ENCODE data around the gene HEPN1.
"Not testable (repeated sequence)": the region's sequence is repeated elsewhere in the genome, so short reads cannot be mapped to it uniquely, and the experiment has no call there.

The HEPN1 gene

GRCh38 chr11:124944565-124944964 lies 25.5 kb downstream of the HEPN1 start:
- DNase-seq = no peak

GRCh38 chr11:124945826-124946225 lies 26.8 kb downstream of the HEPN1 start:
- no peak for DNase-seq

- DNase-seq = no peak
These were observed 27.7 kb downstream of the HEPN1 start for GRCh38 chr11:124946735-124947141.

GRCh38 chr11:124950601-124951330 lies 31.7 kb downstream of the HEPN1 start:
- no peak for DNase-seq

GRCh38 chr11:124951341-124951740 lies 32.3 kb downstream of the HEPN1 start:
- DNase-seq = no peak

- peak; percentile 85 for DNase-seq
These were observed 34.9 kb downstream of the HEPN1 start, which contains the start of gene CCDC15 for GRCh38 chr11:124953753-124954589. Gene CCDC15, plus strand, starts transcription at chr11:124954202. Its CDS starts 531 bp downstream, at chr11:124954733.

- DNase-seq = no peak
These were observed 35.5 kb downstream of the HEPN1 start for GRCh38 chr11:124954590-124954955.

- no peak for DNase-seq
These were observed 36.0 kb downstream of the HEPN1 start for GRCh38 chr11:124955035-124955434.

- peak; percentile 40 for DNase-seq
These were observed 43.0 kb downstream of the HEPN1 start for GRCh38 chr11:124961972-124962609.

GRCh38 chr11:124968197-124968596 lies 49.1 kb downstream of the HEPN1 start:
- not testable (repeated sequence) for DNase-seq
